GM18868 (cell line): ENCODE results near the gene FTCDNL1.

Experiments
- ATAC-seq: cut with Tn5 transposase; IDR thresholded peaks from one replicate; pipeline ENCODE4 v1.9.1; 2021; ENCODE audit warnings: mild to moderate bottlenecking, moderate library complexity; ENCODE audit not compliant: unreplicated experiment

FTCDNL1 gene

DNA sequence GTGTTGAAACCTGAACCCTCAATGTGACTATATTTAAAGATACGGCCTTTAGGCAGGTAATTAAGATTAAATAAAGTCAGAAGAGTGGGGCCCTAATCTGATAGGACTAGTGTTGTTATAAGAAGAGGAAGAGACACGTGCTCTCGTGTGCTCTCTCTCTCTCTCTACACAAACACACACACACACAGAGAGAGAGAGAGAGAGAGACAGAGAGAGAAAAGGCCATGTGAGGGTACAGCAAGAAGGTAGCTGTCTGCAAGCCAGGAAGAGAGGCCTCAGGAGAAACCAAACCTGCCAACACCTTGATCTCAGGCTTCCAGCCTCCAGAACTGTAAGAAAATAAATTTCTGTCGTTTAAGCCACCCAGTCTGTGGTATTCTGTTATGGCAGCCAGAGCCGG, 106.7 kb downstream of the FTCDNL1 start:
- ATAC-seq, result no peak

DNA sequence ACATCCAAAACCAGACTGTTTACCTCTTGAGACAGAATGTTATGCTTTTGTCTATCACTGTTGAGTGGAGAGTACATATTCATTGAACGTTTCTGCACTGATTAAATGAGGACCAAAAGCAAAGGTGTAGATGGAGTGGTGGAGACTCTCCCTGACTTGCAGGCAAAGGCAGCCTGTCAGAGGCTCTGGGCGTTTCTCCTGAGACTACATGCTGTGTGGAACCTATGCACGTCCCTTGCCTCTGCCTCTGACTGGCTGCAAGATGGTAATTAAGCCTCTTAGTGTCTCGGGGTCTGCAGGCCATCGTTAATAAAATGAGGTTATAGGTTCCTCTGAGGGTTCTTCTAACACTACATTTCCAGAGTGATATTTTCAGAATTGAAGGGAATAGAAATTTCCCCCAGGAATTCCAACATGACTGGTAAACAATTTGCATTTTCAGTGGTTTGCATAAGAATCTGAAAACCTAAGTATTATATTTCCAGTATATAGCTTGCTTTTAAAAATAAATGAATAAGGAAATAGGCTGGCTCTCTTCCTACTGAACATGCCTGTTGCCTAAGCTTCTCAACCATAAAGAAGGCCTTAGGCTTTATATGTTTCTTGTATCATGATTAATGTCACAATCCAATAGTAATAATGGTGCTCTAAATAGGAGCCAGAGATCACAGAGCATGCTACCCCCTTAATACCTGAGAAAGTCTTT, 107.4 kb downstream of the FTCDNL1 start:
- ATAC-seq, result no peak

DNA sequence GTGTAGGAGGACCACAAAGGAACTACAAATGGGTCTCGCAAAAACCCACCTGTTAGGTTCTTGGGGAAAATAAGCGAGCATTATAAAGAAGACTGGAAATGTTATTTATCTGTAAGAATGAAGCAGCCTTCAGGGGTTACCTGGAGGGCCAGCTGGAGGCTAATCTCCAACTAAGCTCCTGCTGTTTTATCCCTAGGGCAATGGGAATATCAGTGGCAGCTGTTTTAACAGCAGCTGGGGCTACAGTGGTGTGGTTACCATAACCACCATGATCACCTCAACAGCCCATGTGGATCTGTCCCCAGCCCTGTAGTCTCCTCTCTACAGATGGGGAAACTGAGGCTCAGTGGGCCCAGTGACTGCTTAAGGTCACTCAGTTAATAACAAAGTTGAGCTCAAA, 108.1 kb downstream of the FTCDNL1 start:
- no peak for ATAC-seq

DNA sequence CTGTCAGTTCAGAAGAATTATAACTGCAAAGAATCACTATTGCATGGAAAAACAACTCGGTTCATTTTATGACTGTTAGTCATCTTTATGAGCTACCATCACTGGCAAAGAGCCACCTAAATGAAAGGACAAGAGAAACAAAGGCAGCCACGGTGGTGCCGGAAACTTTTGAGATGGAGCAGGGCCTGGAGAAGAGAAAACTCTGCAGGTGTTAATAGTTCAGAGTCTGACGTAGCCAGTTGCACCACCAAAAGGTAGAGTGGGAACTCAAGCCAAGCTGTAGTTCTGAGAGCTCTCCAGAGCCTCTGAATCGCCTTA, 110.9 kb downstream of the FTCDNL1 start:
- no peak for ATAC-seq

- ATAC-seq, result peak; percentile 66
Measured at GRCh38 chr2:199739413-199740110, 111.4 kb downstream of the FTCDNL1 start.

DNA sequence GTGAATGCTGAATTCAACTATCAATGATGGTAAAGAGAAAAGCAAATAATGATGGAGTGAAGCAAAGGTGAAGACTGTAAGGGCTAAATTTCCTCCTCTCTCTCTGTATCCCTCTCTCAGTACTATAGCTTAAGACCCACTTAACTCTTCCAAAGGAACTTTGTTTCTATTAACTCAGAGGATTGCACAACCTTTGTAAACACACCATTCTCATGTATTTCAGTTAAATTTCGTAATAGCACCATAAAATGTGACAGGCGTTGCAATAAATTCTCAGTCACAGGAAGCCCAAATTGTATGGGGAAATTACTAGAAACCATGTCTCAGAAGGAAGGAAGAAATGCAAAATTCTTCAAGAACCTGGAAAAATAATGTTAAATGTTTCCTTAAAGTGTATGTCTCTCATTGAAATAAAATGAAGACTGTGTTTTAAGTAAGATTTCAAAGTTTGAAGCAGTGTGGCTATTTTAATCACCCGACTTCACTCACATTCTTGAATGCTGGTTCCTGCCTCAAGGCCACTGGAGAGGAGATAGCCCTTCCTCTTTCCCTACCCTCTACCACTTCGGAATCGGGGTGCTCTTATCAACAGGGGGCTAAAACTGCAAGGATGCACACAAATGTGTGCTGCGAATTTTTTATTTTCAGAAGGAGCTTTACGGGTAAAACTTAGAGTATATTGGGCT, 112.1 kb downstream of the FTCDNL1 start:
- ATAC-seq, result no peak

- no peak for ATAC-seq
Measured at GRCh38 chr2:199734651-199735050, 116.3 kb downstream of the FTCDNL1 start.

- ATAC-seq, result no peak
Measured at GRCh38 chr2:199734011-199734410, 117.0 kb downstream of the FTCDNL1 start.

DNA sequence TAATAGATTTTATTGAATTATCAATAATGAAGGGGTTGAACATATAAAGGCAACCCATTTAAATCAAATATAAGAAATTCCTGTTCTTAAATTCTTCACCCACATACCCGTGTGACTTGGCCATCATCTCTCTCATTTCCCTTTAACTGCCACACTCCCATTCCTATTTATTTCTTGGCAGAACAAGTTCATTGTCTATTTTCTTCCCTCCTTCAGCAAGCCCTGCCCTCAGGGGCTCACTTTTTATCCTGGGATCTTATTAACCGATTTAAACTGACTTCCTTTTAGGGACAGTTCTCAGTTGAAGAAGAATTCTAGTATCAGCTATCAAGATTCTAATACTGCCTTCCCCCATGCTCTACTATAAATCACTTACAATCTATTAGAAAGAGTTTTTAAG, 123.2 kb downstream of the FTCDNL1 start:
- ATAC-seq, result no peak

- no peak for ATAC-seq
Measured at GRCh38 chr2:199727306-199727705, 123.7 kb downstream of the FTCDNL1 start.

- no peak for ATAC-seq
Measured at GRCh38 chr2:199718074-199718473, 132.9 kb downstream of the FTCDNL1 start.

DNA sequence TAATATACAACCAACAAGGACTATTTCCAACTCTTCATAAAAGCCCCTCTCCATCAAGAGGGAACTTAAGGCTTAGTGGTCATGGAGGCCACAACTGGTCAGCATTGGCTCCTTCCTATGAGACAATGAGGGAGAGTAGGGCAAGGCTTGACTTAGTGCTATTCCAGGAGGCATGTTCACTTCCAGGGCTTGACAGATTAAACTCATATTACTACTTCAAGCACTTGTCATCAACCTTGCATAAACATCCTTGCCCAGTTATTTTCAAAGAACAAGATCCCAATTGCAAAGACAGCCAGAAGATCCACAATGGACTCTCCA, 133.4 kb downstream of the FTCDNL1 start:
- ATAC-seq, result no peak

DNA sequence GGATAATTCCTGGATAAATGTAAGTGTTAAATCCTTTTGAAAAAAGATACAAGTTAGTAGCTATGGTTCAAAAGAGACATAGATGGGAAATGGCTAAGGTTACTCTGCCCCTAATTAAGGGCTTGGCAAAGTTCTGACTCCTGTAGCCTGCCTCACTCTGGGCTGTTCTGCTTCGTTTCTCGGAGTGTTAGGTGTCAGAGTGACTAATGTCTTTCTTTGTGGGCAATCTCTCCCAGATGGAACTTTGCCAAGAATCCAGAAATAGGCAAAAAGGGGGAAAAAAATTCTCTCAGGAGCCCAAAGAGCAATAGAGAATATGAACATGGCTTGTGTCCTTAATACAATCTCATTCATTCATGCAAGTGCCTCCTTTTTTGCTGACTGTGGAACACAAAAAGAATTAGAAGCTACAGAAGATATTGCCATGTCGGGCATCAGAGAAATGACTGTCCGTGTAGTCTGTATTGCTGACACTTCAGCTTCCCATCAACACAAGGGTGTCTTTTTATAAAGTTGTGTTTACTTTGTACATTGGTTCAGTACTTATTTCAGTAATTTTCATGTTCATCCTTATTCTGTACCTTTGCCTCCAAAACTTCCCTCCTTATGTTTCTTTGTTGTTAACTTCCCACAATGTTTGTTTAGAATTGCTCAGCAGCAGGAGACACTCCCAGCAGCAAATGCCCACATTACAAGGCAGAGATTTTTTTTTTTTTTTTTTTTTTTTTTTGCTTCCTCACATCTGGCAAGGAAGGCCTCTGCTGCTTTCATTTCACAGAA, 134.0 kb downstream of the FTCDNL1 start:
- ATAC-seq, result no peak

- ATAC-seq, result no peak
Measured at GRCh38 chr2:199713746-199714145, 137.2 kb downstream of the FTCDNL1 start.

- no peak for ATAC-seq
Measured at GRCh38 chr2:199710551-199710950, 140.4 kb downstream of the FTCDNL1 start.
